Prostate gland (tissue), 2 donors: Measurements from ENCODE around the gene KTN1. TPM values are rescaled to one million over a fixed set of nuclear protein-coding genes. Genes with fewer than 3 reads are reported as not detected.

Experiments used
- DNase-seq: peaks from one replicate; pipeline ENCODE4 v3.0.0-alpha.2; 2019; ENCODE audit warnings: low spot score
- H3K27ac ChIP-seq, 2 donors: fragments of 200-600 bp; sonication (generic); 2 replicates each; pipeline ENCODE4 v1.5.1; 2017 to 2019
- H3K27me3 ChIP-seq: fragments of 200-600 bp; sonication (generic); replicated peaks from 2 replicates; pipeline ENCODE4 v1.5.1; 2019; ENCODE audit not compliant: insufficient read depth
- H3K36me3 ChIP-seq, 2 donors: fragments of 200-600 bp; sonication (generic); 1 replicate in 1 of 2; 2 replicates in 1 of 2; pipeline versions ENCODE4 v1.5.1 to v1.8.1; 2017 to 2019
- H3K4me1 ChIP-seq: fragments of 200-600 bp; sonication (generic); replicated peaks from 2 replicates; pipeline ENCODE4 v1.5.1; 2019
- H3K4me3 ChIP-seq, 2 donors: fragments of 200-600 bp; sonication (generic); 2 replicates each; pipeline ENCODE4 v1.5.1; 2017 to 2019
- H3K9me3 ChIP-seq: fragments of 200-600 bp; sonication (generic); 2 replicates; pipeline ENCODE4 v1.5.1; 2017
- POLR2A ChIP-seq: fragments of 450-650 bp; IDR thresholded peaks from one replicate; pipeline ENCODE4 v1.6.1; 2016; ENCODE audit warnings: antibody characterized with exemption, mild to moderate bottlenecking
- POLR2AphosphoS5 ChIP-seq: sonication (generic); formaldehyde crosslinking; IDR thresholded peaks from one replicate; pipeline ENCODE4 v1.6.1; 2017; ENCODE audit warnings: antibody characterized with exemption
- WGBS: methylation state at CpG from one replicate; pipeline ENCODE4 v1.1.5; 2018; 5-methylcytosine and 5-hydroxymethylcytosine counted together
- intact Hi-C: fragments of 100-400 bp; cut with DNase I; formaldehyde crosslinking; loops from one replicate; pipeline ENCODE4 v1.14.2; 2022
- total RNA-seq, 2 donors: library from RNA; depleted of rRNA; stranded (reverse); fragments of >200 nt; gene quantifications; one replicate each; pipeline ENCODE4 v1.1.0, GENCODE V29; 2016
- TF ChIP-seq, protein P1 (sequence below), 4 experiments: fragments of 200-600 bp in 2 of 4; fragments of 450-650 bp in 2 of 4; sonication (generic) in 2 of 4; IDR thresholded peaks; 1 replicate in 3 of 4; 2 replicates in 1 of 4; pipeline ENCODE4 v1.5.1; 2016 to 2019; ENCODE audit warnings: antibody characterized with exemption in 4 of 4, mild to moderate bottlenecking in 2 of 4, moderate library complexity in 2 of 4

KTN1 gene
- total RNA-seq, 2 donors from 2014 or later = 84.2 to 162 TPM

DNA sequence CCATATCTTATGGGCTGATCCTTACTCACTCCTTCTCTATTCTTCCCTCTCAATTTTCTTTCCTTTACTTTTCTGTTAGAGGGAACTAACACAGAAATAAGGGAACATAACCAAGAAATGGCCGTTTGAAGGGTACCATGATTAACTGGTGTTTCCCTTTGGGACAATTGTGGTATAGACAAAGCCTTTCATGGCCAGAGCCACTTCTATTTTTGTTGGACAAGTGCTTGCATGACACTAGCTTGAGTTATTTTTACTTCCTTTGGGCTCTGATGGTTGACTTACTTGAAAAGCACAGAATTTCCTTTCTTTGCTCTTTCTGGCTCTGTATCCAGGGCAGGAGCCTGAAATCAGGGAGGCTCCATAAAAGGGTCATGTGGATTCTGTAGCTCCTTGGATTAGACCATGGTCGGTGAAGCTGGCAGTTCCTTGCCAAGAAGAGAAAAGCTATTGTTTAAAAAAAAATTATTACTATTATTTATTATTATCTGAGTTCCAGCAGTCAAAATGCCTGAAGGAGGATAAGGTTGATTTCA is 130.6 kb downstream of the KTN1 start:
- 72% methylated on average over 2 of the region's 2 CpGs for WGBS
- Histone ChIP-seq H3K9me3 (no peaks in the 10 kb centered on the region), H3K27me3 (no peaks in the 10 kb centered on the region), H3K4me1 (no peaks in the 10 kb centered on the region), H3K27ac (no peak overlapping the region), H3K36me3 (no peaks in the 10 kb centered on the region), H3K4me3 (no peak overlapping the region)
- TF ChIP-seq POLR2AphosphoS5 (no peak), POLR2A (no peak)
- TF ChIP-seq, protein P1, sequence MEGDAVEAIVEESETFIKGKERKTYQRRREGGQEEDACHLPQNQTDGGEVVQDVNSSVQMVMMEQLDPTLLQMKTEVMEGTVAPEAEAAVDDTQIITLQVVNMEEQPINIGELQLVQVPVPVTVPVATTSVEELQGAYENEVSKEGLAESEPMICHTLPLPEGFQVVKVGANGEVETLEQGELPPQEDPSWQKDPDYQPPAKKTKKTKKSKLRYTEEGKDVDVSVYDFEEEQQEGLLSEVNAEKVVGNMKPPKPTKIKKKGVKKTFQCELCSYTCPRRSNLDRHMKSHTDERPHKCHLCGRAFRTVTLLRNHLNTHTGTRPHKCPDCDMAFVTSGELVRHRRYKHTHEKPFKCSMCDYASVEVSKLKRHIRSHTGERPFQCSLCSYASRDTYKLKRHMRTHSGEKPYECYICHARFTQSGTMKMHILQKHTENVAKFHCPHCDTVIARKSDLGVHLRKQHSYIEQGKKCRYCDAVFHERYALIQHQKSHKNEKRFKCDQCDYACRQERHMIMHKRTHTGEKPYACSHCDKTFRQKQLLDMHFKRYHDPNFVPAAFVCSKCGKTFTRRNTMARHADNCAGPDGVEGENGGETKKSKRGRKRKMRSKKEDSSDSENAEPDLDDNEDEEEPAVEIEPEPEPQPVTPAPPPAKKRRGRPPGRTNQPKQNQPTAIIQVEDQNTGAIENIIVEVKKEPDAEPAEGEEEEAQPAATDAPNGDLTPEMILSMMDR (IDR thresholded peaks at IDR 0.05) = no peak
- intact Hi-C loops = no loop called here
- DNase-seq = no peak

- 73% methylated on average over 3 of the region's 3 CpGs for WGBS
- no peaks in the 10 kb centered on the region for H3K9me3 ChIP-seq
- TF ChIP-seq, protein P1 (IDR thresholded peaks at IDR 0.05) = no peak
- TF ChIP-seq POLR2AphosphoS5 = no peak
- no peak for TF ChIP-seq POLR2A
- intact Hi-C loops = no loop called here
- no peaks in the 10 kb centered on the region for H3K27me3 ChIP-seq
- no peak for DNase-seq
- no peak overlapping the region for H3K27ac ChIP-seq
- H3K36me3 ChIP-seq = no peaks in the 10 kb centered on the region
- no peaks in the 10 kb centered on the region for H3K4me1 ChIP-seq
- no peak overlapping the region for H3K4me3 ChIP-seq
Measured at GRCh38 chr14:55711175-55711811, 131.3 kb downstream of the KTN1 start.

DNA sequence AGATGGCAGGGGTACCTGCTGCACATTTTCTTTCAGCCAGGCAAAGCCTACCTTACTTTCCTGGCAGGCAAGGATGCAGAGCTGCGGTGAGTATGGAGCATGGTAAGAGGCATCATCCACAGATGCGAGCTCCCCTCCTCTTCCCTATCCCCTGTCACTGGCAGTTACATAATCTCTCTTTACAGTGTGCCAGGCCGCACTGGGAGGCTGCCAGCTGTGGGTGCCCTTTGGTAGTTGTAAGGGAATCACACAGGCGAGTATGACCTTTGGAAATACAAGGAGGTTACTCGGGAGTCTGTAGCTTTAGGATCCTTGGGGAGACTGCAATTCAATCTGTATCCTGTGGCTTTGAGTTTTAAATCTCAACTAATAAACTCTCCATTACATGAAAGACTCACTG is 132.5 kb downstream of the KTN1 start:
- intact Hi-C loops = no loop called here
- no peak overlapping the region for H3K4me3 ChIP-seq
- no peaks in the 10 kb centered on the region for H3K36me3 ChIP-seq
- no peak for DNase-seq
- TF ChIP-seq POLR2A (no peak), POLR2AphosphoS5 (no peak)
- TF ChIP-seq, protein P1 (IDR thresholded peaks at IDR 0.05) = no peak
- no peaks in the 10 kb centered on the region for H3K27me3 ChIP-seq
- 93% methylated on average over 5 of the region's 5 CpGs for WGBS
- no peaks in the 10 kb centered on the region for H3K4me1 ChIP-seq
- no peaks in the 10 kb centered on the region for H3K9me3 ChIP-seq
- no peak overlapping the region for H3K27ac ChIP-seq

DNA sequence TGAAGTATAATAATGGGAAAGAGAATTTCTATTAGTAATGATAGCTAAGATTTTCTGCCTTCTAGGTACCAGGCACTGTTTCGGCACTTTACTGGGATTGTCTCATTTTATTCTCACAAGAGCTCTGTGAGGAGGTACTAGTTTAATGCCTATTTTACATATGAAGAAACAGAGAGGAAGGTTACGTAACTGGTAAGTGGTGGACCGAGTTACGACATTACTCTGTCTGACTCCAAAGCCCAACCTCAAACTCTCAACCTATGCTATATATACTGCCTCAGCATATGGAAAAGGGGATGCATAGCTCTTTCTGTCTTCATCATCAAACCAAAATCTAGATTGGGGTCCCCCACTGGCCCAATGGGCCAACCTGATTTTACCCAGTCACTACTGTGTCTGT is 133.5 kb downstream of the KTN1 start:
- Histone ChIP-seq H3K4me1 (no peaks in the 10 kb centered on the region), H3K4me3 (no peak overlapping the region), H3K27me3 (no peaks in the 10 kb centered on the region), H3K36me3 (no peaks in the 10 kb centered on the region), H3K9me3 (no peaks in the 10 kb centered on the region), H3K27ac (no peak overlapping the region)
- DNase-seq = no peak
- intact Hi-C loops = no loop called here
- 87% methylated on average over 4 of the region's 4 CpGs for WGBS
- TF ChIP-seq, protein P1 (IDR thresholded peaks at IDR 0.05) = no peak
- no peak for TF ChIP-seq POLR2A
- no peak for TF ChIP-seq POLR2AphosphoS5

DNA sequence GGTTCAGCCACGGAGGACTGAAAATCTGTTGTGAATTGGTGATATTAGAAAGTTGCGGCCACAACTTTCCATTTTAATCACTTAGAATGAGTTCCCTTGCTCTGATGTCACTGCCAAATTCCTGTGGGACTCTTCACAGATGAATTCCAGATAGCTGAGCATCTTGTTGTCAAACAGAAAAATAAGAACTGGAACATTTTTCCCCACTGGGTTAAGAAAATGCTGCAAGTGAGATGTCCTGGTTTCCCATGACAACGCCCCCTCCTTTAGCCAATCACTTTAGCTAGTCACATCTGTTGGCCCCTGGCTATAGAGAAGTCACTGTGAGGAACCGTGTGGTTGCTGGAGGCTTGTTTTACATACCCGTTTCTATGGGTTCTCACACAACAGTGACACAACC is 135.9 kb downstream of the KTN1 start:
- Histone ChIP-seq H3K27ac (no peak overlapping the region), H3K36me3 (no peaks in the 10 kb centered on the region), H3K4me3 (no peak overlapping the region), H3K4me1 (no peaks in the 10 kb centered on the region), H3K9me3 (no peaks in the 10 kb centered on the region), H3K27me3 (no peaks in the 10 kb centered on the region)
- intact Hi-C loops = no loop called here
- WGBS = 67% methylated on average over 5 of the region's 5 CpGs
- no peak for TF ChIP-seq POLR2A
- TF ChIP-seq, protein P1 (IDR thresholded peaks at IDR 0.05) = no peak
- no peak for TF ChIP-seq POLR2AphosphoS5
- no peak for DNase-seq
